ENCODE measurements around the gene FBXO31.

Gene FBXO31

DNA sequence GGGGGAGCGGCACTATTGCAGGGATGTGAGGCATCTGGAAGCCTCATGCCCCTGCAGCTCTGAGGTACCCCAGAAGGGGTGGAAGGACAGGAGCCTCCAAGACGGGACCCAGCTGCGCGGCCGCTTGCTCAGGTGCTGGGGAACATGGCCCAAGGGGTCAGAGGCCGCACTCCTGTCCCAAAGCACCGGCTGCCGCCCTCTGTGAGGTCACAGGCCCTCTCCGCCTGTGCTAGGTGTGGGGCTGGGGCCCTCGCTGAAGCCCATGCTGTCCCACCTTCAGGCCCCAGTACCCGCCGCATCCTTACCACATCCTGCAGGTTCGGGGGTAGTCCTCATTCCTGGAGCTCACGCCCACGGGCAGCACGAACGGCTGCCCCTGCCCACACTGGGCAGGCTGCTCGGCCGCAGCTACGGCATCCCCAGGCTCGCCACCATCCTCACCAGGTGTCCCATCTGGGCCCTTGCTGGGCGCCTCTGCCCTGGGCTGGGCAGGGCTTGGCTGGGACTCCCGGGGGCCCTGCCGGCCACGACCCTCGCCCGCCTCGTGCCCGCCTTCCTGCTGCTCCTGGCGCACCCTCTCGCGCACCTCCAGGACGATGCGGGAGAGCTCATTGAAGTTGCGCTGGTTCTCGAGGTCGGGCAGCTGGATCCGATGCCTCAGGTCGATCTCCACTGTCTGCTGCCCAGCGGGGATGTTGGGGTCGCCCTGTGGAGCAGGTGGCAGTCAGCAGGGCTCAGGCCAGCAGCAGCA lies 49.8 kb downstream of the FBXO31 start:
- TF ChIP-seq, protein P1, sequence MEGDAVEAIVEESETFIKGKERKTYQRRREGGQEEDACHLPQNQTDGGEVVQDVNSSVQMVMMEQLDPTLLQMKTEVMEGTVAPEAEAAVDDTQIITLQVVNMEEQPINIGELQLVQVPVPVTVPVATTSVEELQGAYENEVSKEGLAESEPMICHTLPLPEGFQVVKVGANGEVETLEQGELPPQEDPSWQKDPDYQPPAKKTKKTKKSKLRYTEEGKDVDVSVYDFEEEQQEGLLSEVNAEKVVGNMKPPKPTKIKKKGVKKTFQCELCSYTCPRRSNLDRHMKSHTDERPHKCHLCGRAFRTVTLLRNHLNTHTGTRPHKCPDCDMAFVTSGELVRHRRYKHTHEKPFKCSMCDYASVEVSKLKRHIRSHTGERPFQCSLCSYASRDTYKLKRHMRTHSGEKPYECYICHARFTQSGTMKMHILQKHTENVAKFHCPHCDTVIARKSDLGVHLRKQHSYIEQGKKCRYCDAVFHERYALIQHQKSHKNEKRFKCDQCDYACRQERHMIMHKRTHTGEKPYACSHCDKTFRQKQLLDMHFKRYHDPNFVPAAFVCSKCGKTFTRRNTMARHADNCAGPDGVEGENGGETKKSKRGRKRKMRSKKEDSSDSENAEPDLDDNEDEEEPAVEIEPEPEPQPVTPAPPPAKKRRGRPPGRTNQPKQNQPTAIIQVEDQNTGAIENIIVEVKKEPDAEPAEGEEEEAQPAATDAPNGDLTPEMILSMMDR (IDR thresholded peaks at IDR 0.05; ENCODE audit: low read depth, low read length): no peak
- in situ Hi-C loops (cut with HindIII; ENCODE audit: low sequenced_read_pairs): no loop called here
- H3K4me3 ChIP-seq (ENCODE audit: low read depth, low read length): no peak overlapping the region

DNA sequence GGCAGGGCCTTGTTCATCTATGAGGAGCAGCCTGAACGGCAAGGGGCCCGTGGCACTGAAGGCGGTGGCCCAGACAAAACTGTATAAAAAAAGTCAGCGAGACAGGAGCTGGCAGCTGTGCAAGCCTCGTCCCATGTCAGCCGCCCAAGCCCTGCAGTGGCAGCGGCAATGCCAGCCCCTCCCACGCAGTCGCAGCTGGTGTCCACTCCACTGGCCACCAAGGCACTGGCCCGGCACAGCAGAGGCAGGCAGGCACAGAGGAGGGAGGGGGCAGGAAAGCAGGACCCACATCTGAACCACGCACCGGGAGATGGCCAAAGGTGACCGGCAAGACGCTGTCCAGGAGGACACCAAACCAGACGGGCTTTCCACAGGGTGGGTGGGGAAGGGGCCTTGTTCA lies 50.5 kb downstream of the FBXO31 start:
- TF ChIP-seq, protein P1 (IDR thresholded peaks at IDR 0.05; ENCODE audit: low read depth, low read length): no peak
- no peak for DNase-seq (ENCODE audit: low read depth, low spot score)
- in situ Hi-C loops (cut with HindIII; ENCODE audit: low sequenced_read_pairs): no loop called here
- no peak overlapping the region for H3K4me3 ChIP-seq (ENCODE audit: low read depth, low read length)

More for the DNA sequence above, 49.8 kb downstream of the FBXO31 start:
- DNase-seq (ENCODE audit: low read depth, low spot score): no peak

DNA sequence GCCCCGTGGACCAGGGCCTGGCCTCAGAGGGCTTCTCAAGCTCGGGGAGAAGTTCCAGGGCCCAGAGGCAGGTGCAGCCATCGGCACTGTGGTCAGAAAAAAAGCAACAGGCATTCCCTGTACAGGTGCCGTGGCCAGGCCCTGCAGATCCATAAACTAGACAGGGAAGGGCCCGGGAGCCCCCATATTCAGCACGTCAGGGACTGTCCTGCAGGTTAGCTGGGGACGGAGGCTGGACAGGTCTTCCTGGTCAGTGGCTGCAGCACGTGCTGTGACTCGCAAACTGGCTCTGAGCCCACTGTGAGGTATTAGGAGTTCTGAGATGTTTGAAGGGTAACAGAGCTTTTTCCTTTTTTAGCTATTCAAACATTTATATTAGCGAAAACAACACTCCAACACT lies 51.4 kb downstream of the FBXO31 start:
- no peak for DNase-seq (ENCODE audit: low read depth, low spot score)
- no peak overlapping the region for H3K4me3 ChIP-seq (ENCODE audit: low read depth, low read length)
- in situ Hi-C loops (cut with HindIII; ENCODE audit: low sequenced_read_pairs): no loop called here
- TF ChIP-seq, protein P1 (IDR thresholded peaks at IDR 0.05; ENCODE audit: low read depth, low read length): no peak

DNA sequence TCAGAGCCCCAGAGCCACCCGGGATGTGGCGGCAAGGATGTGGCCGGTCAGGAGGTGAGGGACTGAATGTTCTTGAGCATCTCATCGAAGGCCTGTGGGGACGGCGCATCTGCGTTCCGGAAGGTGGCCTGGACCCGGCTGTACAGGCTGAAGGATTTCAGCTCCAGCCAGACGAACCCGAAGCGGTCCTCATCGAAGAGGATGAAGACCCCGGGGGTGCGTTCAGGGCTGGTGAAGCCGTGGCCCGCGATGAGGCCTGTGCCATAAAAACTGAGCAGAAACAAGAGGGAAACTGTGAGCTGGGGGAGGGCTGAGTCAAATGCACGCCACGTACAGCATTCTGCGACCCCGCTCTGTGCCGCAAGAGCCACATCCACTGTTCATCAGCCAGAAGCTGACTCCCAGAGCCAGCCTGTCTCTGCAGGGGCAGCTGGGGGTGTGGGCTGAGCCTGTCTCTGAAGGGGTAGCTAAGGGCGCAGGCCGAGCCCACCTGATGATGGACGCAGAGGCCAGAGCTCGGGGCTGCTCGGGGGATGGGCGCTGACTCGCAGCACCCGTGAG lies 52.3 kb downstream of the FBXO31 start:
- in situ Hi-C loops (cut with HindIII; ENCODE audit: low sequenced_read_pairs): no loop called here
- no peak overlapping the region for H3K4me3 ChIP-seq (ENCODE audit: low read depth, low read length)
- DNase-seq (ENCODE audit: low read depth, low spot score): no peak
- TF ChIP-seq, protein P1 (IDR thresholded peaks at IDR 0.05; ENCODE audit: low read depth, low read length): no peak

DNA sequence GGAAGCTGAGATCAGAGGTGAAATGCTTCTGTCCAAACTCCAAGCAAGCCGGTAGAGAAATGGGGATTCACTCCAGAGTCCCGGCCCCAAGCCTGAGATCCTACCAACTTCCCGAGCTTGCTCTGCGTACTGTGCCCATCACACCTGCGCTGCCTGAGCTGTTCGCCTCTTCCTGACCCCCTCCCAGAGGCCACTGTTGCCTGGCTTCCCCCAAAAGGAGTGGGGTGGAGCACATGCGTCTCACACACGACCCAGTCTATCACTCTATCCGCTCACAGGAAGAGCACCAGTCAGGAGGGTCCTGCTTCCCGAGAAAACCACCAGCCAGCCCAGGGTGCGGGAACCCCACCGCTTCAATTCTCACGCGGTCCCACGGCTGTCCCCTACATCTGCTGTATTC lies 52.9 kb downstream of the FBXO31 start:
- in situ Hi-C loops (cut with HindIII; ENCODE audit: low sequenced_read_pairs): no loop called here

DNA sequence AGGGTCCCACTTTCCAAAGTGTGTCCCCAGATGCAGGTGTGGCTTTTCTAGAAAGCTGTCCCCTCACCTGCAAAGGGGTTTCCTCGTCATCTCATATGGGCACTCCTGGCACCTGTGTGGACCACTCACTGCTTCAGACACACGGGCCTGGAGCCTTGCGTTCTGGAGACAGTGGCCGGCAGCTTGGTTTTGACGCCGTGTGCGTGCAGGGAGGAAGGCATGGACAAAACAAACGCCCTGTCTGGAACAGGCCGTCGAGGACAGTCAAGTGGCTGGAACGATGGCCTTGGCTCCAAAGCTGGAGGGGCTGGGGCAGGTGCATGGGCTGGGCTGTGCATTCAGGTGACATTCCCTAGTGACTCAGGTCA lies 53.3 kb downstream of the FBXO31 start:
- TF ChIP-seq, protein P1 (IDR thresholded peaks at IDR 0.05; ENCODE audit: low read depth, low read length): no peak
- H3K4me3 ChIP-seq (ENCODE audit: low read depth, low read length): no peak overlapping the region
- in situ Hi-C loops (cut with HindIII; ENCODE audit: low sequenced_read_pairs): no loop called here
- DNase-seq (ENCODE audit: low read depth, low spot score): no peak

More for the DNA sequence above, 52.9 kb downstream of the FBXO31 start:
- H3K4me3 ChIP-seq (ENCODE audit: low read depth, low read length): no peak overlapping the region
- TF ChIP-seq, protein P1 (IDR thresholded peaks at IDR 0.05; ENCODE audit: low read depth, low read length): no peak
- DNase-seq (ENCODE audit: low read depth, low spot score): no peak
